ENCODE results near the gene VPS13A. TPM values are rescaled to one million over a fixed set of nuclear protein-coding genes. Genes with fewer than 3 reads are reported as not detected.

The VPS13A gene
- total and polyA plus RNA-seq, 10 of the 15 experiments (the other 5 are each of a cell fraction or from before 2014, with no cell fraction given), result 10.0 to 35.2 (median 21.1) TPM

- H2AFZ ChIP-seq (ENCODE audit: control insufficient read depth, low read depth, low read length), result no peak overlapping the region
- ChIA-PET CTCF (interaction anchor here (1.0 kb wide), 2 partner anchors 283 to 285 kb away, joined by 3 to 5 read pairs; no protein-coding TSS in a partner anchor), RAD21 (ENCODE audit: unreplicated experiment) (no interaction called here)
- TF ChIP-seq ETV6 (conservative IDR thresholded peaks at IDR 0.05 in 1 of 2, IDR thresholded peaks at IDR 0.05 in 1 of 2; ENCODE audit: borderline replicate concordance in 1 of 2, low read depth in 1 of 2), result no peak
- TF ChIP-seq NFYA (IDR thresholded peaks at IDR 0.05; ENCODE audit: borderline replicate concordance, low read depth, low read length), result no peak
- no peak for TF ChIP-seq HDAC6 (IDR thresholded peaks at IDR 0.05; ENCODE audit: unreplicated experiment)
- TF ChIP-seq E4F1 (IDR thresholded peaks at IDR 0.05; ENCODE audit: borderline replicate concordance, partially characterized antibody), result no peak
- no peak for TF ChIP-seq CBX3 (IDR thresholded peaks at IDR 0.05; ENCODE audit: borderline replicate concordance, low read depth)
- no peak for TF ChIP-seq SIN3A (IDR thresholded peaks at IDR 0.05; ENCODE audit: low read depth, low read length)
- no peak for TF ChIP-seq RELB (IDR thresholded peaks at IDR 0.05; ENCODE audit: low read depth)
- no peak for TF ChIP-seq BHLHE40 (IDR thresholded peaks at IDR 0.05; ENCODE audit: borderline replicate concordance in 1 of 2, low read depth in 2 of 2, low read length in 1 of 2)
- TF ChIP-seq POU2F2 (IDR thresholded peaks at IDR 0.05; ENCODE audit: borderline replicate concordance, low read depth, low read length), result no peak
- TF ChIP-seq GATAD2B (conservative IDR thresholded peaks at IDR 0.05; ENCODE audit: low read depth), result no peak
- TF ChIP-seq BACH1 (IDR thresholded peaks at IDR 0.05; ENCODE audit: borderline replicate concordance), result no peak
- no peak for TF ChIP-seq USF1 (IDR thresholded peaks at IDR 0.05; ENCODE audit: borderline replicate concordance, extremely low read length, insufficient read depth, low read depth, low read length)
- no peak for TF ChIP-seq HDGF (IDR thresholded peaks at IDR 0.05)
- no peak for TF ChIP-seq BCLAF1 (IDR thresholded peaks at IDR 0.05)
- no peak for TF ChIP-seq NR2F1 (conservative IDR thresholded peaks at IDR 0.05)
Measured at GRCh38 chr9:77170991-77171699, 6.2 kb upstream of the VPS13A start.

More at GRCh38 chr9:77170991-77171699, 6.2 kb upstream of the VPS13A start:
- intact Hi-C loops (cut with micrococcal nuclease; ENCODE audit: unreplicated experiment), result no loop called here
- DNase-seq (ENCODE audit: low read depth, low spot score), result no peak
- Histone ChIP-seq H3K36me3 (ENCODE audit: control insufficient read depth in 2 of 2, insufficient read depth in 2 of 2, low read length in 1 of 2) (no peaks in the 10 kb centered on the region), H3K4me2 (ENCODE audit: control insufficient read depth, insufficient read depth) (no peak overlapping the region), H3K79me2 (ENCODE audit: control insufficient read depth, insufficient read depth, low read length) (no peaks in the 10 kb centered on the region), H4K20me1 (ENCODE audit: control insufficient read depth, insufficient read depth) (no peaks in the 10 kb centered on the region), H3K27me3 (replicated peaks in 1 of 2; ENCODE audit: control insufficient read depth in 2 of 2, insufficient read depth in 2 of 2, low read length in 1 of 2) (no peaks in the 10 kb centered on the region; a peak in 1 of 4 replicates), H3K4me1 (ENCODE audit: control insufficient read depth, insufficient read depth, low read length) (no peaks in the 10 kb centered on the region), H3K27ac (ENCODE audit: control insufficient read depth, insufficient read depth) (no peak overlapping the region), H3K9me3 (replicated peaks; ENCODE audit: control insufficient read depth, insufficient read depth, low read length) (no peaks in the 10 kb centered on the region), H3K9ac (ENCODE audit: control insufficient read depth, insufficient read depth, low read length) (no peak overlapping the region), H3K4me3 (no peak overlapping the region)
- in situ Hi-C loops (cut with MboI), result loop anchor here (25.0 kb wide), 1 partner anchor 359 kb away; no protein-coding TSS in a partner anchor
- no peak; the same call in 1 of the 3 replicates for ATAC-seq
- ChIA-PET SMC1A (ENCODE audit: uncharacterized antibody, unreplicated experiment) (interaction anchor here (1.2 kb wide), 1 partner anchor 135 kb away, joined by 3 read pairs; no protein-coding TSS in a partner anchor), POLR2A (no interaction called here)
- no TSS peak for BruUV-seq (replicated peaks)
- WGBS (ENCODE audit: insufficient coverage, insufficient replicate concordance, low lambda C conversion rate, missing lambda C conversion rate), result 31% methylated on average over 2 of the region's 2 CpGs
- no peak for FAIRE-seq
